Nucleus accumbens (tissue), 56 donors: Measurements from ENCODE around the gene CAPN13.

Experiments used
- DNase-seq, 56 donors: peaks; one replicate each; lab custom pipeline; 2025; lab: John Stamatoyannopoulos, UW

CAPN13 gene

DNA sequence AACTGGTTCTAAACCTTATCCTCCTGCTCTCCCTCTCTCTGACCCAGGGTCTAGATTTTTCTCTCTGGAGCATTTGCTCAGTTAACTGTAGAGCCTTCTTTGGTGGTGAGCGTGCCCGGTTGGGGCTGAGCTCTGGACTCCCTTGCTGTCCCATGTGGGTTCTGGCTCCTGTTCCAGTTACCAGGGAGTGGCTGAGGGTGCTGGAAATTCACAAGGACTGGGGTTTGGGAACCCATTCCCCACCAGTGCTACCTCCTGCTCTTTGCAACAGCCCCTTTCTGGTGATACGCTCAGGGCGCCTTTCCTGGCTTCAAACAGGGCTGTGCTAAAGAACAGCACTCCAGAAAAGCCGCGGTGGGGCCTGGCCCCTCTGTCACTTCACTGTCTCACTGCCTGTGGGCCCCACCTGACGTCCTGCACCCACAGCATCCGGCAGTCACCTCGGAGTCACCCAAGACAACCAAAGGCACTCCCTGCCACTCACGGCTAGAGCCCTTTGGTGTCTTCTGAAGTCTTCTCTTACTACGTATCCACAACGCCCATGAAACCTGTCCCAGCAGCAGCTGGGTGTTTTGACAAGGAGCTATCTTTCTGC is 41.3 kb downstream of the CAPN13 start:
- no peak for DNase-seq

DNA sequence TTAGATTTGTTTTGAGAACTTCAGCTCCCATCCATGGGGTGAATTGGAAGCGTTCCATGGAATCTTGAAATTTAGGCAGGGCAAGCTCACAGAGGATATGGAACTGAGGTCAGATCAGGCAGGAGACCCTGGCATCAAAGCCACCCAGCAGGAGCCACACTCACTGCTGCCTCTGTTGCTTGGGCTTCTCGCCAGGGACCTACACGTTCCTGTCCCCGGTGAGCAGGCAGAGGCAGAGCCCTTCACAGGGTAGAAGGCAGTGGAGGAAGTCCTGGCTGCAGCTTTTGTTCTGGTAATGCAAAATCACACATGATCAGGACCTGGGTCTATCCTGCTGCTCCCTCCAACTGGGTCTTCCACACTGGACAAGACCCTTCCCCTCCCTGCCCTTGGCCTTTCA is 42.1 kb downstream of the CAPN13 start:
- DNase-seq: no peak

GRCh38 chr2:30764021-30764800 is 43.0 kb downstream of the CAPN13 start:
- no peak for DNase-seq

DNA sequence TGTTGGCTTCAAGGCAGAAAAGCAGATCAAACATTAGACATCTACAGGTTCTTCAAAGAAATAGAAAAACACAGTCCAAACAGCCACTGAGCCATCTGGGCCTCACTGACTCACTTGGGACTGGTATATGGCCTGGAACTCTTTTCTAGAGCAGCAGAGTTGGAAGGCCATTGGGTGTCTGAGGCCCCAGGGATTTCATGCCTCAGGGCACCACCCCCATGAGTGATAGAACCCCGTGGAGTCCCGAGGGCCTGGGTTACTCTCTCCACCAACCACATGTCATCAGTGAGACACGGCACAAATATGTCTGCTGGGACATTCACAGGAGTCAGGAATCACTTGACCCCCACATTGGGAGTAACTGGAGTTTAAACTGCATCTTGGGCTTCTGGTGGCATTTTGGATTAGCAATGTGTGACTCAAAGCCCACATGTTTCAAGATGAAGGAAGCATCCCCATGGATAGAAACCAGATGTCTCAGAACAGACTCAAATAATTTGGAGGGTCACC is 44.0 kb downstream of the CAPN13 start:
- DNase-seq: no peak

- DNase-seq: no peak
Observed at GRCh38 chr2:30761226-30761625, 46.0 kb downstream of the CAPN13 start.

- no peak for DNase-seq
Observed at GRCh38 chr2:30759481-30759880, 47.8 kb downstream of the CAPN13 start.

DNA sequence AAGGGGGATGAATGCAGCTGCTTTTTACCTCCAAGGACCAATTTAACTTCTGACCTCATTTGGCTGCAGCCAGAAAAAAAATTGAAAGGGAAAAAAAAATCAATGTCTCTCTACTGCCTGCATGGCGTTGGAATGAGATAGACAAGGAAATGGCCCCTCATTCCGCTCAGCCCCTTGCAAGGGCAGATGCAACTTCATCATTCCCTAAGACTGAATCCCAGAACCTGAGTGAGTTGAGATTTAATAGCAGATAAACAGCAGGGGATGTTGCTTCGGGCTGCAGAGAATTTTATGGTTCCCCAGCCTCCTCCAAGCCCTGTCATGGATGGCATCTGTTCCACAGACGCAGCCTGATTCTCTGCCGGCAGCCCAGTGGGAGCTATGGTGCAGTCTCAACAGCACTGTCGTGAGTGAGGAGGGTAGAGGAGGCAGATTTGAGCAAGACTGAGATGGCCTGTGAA is 49.0 kb downstream of the CAPN13 start:
- no peak for DNase-seq

DNA sequence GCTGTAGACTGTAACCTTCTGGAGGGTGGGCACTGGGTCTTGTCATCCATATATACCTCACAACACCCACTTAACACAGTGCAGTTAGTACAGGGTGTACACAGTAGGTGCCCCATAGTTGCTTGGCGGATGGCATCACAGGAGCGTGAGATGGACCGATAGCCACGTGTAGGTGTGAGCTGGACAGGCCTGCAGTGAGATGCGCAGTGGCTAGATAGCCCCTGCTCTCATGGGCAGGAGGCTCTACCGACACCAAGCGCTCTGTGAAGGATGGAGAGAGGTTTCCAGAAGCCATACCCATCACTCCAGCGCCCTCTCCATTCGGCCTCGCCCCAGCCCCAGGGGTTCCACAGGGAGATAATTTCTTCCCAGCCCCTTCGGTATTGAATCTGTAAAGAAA is 49.5 kb downstream of the CAPN13 start:
- no peak for DNase-seq

DNA sequence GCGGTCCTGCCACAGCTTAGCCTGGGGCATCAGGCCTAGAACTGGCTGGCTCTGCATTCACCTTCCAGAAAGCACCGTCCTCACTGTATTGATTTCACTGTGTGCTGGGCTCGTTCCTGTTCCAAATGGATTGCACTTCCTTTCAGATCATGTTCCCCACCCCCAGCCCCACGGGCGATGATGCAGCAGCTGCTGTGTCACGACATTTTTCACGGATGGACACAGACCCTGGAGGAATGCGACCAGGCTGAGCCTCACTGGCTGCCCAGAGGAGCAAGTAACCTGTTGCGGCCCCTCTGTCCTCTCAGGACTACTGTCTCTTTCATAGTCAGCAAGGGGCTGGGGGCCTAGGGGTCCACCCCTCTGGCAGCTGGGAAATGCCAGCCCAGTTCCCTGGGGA is 50.3 kb downstream of the CAPN13 start:
- DNase-seq: no peak

- DNase-seq: no peak
Observed at GRCh38 chr2:30756051-30756719, 51.1 kb downstream of the CAPN13 start.

DNA sequence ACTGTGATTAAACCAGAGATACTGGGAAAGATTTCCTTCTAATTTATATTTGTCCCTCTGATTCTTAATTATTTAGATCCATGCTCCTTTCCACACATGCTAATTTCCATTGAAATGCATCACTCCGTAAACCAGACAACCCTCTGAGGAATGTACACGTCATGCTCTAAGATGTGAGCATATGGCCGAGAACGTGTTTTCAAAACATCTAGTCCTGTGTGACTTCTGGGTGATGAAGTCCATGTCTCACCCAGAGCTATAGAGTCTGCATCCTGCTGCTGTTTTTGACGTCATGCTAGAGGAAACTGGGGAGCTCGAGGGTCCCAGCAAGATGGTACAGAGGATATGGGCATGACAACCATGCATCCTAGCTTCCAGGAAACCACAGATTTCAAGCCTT is 53.6 kb downstream of the CAPN13 start:
- no peak for DNase-seq

DNA sequence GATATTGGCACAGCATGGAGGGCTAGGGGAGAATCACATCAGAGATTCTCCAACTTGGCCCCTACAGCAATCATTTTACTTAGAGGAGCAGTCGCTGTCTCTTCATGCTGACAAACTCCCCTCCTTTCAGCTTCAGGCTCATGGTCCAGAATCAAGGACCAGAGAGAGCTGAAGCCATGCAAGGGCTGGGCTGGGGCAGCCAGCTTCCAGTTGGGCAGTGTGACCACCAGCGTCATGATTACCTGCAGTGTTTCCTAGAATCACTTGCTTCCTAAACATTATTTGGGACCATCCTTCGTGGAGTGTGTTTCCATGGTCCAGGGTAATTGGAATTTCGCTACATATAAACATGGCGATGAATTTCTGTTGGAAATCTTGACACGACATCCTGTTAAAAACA is 54.4 kb downstream of the CAPN13 start:
- no peak for DNase-seq

DNA sequence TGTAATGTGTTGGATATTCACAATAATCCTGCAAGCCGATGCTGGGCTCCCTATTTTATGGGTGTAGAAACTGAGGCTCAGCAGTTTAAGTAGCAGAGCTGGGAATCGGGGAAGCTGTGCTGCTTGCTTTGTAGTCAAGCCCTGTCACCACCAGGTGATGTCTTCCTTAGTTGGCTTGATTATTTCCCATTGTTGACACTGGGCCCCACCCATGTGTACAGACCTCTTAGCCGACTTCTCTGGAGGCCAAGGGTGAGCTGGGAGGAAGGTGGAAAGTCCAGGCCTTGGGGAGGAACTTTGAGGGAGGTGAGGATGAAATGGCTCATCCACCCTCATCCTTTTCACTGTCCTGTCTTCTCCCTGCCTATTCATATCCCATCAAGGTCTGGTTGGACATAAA is 60.0 kb downstream of the CAPN13 start:
- no peak for DNase-seq

GRCh38 chr2:30744823-30745222 is 62.4 kb downstream of the CAPN13 start:
- DNase-seq: no peak

DNA sequence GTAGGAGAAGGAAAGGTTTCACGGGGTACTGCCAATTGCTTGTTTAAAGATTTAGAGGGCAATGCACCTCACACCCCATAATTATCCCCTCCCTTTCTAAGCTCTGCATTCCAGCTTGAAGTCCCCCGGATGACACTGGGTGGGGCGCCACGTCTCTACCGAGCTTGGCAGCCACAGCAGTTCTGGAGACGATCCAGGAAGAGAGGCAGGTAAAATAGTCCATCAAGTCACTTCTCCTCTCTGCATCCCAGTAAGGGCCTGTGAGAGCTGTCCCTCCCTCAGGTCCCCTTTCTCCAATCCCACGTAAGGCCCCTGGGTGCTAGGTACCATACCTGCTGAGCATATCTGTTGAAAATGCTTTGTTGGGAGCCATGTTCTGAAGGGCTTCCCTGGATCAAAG is 65.7 kb downstream of the CAPN13 start:
- DNase-seq: no peak

DNA sequence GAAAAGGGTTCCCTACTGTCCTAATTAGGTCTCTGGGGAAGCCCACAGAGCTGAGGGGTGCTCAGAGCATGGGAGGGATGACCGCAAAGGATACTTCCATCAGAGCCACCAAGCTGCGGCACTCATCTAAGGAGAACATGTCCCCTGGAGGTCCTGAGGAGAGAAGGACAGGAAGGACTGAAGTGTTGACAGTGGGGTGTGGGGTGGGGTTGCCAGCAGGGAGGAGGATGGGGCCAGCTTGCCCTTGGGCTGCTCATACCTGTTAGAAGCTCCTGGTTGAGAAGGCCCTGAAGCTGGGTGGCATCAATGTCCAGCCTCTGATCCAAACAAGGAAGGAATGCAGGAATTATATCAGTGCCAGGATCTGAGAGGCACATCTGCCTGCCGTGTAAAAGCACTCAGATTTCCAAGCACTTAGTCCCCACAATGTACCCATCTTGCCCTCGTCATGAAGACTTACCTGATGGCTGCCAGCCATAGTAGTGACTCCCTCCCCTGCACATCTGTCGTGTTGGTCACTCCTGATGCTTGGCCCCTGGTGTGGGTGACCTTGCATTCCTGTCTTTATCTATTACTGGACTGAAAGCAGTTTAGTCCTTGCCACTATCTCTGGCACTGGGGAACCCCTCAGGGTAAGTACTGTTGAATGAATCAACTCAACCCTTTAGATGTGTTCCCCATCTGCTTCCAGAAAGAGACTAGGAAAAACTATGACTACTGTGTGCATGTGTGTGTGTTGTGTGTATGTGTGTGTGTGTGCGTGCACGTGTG is 68.9 kb downstream of the CAPN13 start:
- DNase-seq: no peak

DNA sequence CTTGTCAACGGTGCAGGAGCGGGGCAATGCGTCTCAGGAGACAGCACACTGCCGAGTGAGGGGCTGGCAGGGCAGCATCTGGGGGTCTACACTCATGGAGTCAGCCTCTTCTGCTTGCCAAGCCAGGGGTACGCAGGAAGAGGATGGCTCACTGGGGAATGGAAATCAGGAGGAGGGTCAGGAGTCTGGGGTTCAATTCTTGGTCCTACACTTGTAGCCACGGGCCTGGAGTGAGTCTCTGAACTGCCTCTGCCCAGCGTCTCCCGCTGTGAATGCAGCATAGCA is 70.0 kb downstream of the CAPN13 start:
- DNase-seq: no peak

DNA sequence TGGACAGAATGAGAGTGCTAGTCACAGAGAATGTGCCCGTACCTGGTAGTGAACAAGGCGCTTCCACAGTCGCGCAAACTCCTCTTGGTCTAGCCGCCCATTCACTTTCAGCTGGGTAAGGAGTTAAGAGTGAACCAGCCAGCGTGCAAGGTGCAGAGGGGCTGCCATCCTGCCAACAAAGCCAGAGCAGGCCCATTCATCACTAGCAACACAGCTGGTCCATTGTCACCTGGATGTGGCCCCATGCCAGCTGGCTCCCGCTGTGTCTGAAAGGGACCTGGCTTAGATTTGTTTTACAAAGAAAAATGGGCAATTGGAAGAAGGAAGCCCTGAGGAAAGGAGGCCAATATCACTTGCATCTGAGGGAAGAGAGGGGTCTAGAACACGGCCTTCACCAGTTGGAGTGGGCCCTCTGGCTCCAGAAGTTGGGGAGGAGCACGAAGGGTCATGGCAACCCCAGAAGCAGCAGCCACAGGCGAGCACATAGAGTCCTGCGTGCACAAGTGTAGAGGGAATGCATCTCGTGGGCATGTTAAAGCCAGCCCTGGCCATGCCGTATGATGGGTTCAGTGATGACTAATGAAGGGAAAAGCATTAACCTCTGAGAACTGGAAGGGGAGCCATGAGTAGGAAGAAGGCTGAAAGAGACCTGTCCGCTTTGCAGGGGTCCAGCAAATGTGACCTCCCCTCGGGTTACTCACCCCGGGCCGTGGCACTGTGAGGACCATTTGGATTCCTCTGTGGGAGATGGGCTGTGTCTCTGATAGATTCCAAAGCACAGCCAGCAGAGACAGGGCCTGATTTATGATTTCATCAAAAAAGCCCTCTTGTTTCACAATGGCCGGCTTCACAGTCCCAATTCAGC is 70.6 kb downstream of the CAPN13 start:
- DNase-seq: no peak

DNA sequence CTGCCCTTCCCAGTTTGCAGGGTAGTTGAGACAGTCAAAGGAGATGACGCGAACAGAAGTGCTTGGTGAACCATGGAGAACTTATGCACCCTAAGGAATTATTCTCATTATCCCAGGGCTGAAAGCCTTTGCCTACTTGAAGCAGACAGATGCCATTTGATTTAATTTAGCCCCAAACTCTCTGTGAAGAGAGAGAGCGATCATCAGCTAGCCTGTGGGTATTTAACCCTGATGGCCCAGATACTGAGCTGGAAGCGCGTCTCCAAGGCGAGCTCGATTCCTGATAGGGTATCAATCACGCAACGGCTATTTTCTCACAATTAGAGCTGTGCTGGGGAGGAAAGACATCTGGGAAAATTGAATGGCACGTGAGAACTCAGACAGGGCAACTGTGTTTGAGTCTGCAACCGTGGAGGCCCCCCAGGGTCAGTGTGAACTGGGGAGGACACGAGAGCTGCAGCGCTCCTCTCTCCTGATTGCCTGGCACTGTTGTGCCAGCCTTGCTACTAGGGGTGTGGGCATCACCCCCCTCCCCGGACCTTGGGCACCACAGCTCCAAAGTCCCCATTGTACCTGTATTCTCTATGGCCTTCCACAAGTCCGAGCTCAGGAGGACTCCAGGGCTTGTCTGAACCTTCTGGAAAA is 73.2 kb downstream of the CAPN13 start:
- no peak for DNase-seq

DNA sequence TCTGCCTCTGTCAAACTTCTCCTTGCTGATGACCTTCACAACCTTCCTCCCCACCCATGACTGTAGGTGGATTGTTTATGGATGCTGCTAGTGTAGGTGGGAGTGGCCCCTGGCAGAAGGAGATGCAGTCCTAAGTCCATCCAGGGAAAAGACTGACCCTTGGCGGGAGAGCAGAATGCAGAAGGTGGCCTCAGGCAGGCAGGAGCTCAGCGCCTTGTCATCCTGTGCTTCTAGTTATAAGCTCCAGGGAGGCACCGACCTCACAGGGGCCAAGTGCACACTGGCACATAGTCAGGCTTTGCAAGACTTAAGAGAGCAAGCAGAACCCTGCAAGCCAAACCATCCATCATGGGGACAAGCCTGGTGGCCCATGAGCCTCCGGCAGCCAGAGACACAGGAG is 74.4 kb downstream of the CAPN13 start:
- DNase-seq: no peak
